ENCODE measurements around the gene KDM1A. TPM values are rescaled to one million over a fixed set of nuclear protein-coding genes. Genes with fewer than 3 reads are reported as not detected.
"Not testable (repeated sequence)": the region's sequence is repeated elsewhere in the genome, so short reads cannot be mapped to it uniquely, and the experiment has no call there.

The KDM1A gene
- total RNA-seq, 2 donors from 2014 or later, result 23.4 to 44.1 TPM

DNA sequence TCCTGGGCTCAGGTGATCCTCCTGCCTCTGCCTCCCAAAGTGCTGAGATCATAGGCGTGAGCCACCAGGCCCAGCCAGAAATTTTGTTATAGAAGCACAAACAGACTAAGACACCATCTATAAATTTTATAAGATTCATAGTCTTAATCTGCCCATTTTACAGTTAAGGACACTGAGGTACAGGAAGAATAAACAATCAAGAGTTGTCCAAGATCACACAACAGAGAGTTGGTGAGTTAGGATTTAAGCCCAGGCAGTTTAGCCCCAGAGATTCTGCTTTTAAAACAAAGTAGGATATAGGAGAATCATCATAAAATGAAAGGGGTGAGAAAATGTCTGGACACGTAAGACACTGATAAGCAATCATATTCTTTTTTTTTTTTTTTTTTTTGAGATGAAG lies 10.4 kb upstream of the KDM1A start:
- no peaks in the 10 kb centered on the region for H3K9me3 ChIP-seq
- no peaks in the 10 kb centered on the region for H3K4me1 ChIP-seq (ENCODE audit: control insufficient read depth in 1 of 2, low read depth in 2 of 2)
- H3K4me3 ChIP-seq, result no peak overlapping the region
- DNase-seq (ENCODE audit: low spot score) (no peak), ATAC-seq (ENCODE audit: insufficient number of reproducible peaks, low FRiP score, low read depth) (no peak)
- H3K27me3 ChIP-seq (replicated peaks; ENCODE audit: insufficient read depth), result no peaks in the 10 kb centered on the region
- no peak overlapping the region for H3K27ac ChIP-seq
- TF ChIP-seq, protein P1, sequence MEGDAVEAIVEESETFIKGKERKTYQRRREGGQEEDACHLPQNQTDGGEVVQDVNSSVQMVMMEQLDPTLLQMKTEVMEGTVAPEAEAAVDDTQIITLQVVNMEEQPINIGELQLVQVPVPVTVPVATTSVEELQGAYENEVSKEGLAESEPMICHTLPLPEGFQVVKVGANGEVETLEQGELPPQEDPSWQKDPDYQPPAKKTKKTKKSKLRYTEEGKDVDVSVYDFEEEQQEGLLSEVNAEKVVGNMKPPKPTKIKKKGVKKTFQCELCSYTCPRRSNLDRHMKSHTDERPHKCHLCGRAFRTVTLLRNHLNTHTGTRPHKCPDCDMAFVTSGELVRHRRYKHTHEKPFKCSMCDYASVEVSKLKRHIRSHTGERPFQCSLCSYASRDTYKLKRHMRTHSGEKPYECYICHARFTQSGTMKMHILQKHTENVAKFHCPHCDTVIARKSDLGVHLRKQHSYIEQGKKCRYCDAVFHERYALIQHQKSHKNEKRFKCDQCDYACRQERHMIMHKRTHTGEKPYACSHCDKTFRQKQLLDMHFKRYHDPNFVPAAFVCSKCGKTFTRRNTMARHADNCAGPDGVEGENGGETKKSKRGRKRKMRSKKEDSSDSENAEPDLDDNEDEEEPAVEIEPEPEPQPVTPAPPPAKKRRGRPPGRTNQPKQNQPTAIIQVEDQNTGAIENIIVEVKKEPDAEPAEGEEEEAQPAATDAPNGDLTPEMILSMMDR (IDR thresholded peaks at IDR 0.05), result no peak
- no peaks in the 10 kb centered on the region for H3K36me3 ChIP-seq

DNA sequence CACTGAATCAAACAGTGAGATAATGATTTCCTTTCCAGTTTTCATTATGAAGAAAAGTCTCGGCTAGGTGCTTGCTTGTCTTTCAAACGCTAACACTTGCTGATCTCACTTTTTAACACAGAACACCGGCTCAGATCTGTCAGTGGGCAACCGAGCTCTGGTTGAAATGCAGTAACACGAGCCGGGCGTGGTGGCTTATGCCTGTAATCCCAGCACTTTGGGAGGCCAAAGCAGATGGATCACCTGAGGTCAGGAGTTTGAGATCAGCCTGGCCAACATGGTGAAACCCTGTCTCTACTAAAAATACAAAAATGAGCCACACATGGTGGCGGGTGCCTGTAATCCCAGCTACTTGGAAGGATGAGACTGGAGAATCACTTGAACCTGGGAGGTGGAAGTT lies 9.2 kb upstream of the KDM1A start:
- H3K27me3 ChIP-seq (replicated peaks; ENCODE audit: insufficient read depth); H3K36me3 ChIP-seq; DNase-seq (ENCODE audit: low spot score); H3K4me3 ChIP-seq; H3K27ac ChIP-seq; ATAC-seq (ENCODE audit: insufficient number of reproducible peaks, low FRiP score, low read depth); H3K4me1 ChIP-seq (ENCODE audit: control insufficient read depth in 1 of 2, low read depth in 2 of 2); H3K9me3 ChIP-seq: not testable (repeated sequence)

DNA sequence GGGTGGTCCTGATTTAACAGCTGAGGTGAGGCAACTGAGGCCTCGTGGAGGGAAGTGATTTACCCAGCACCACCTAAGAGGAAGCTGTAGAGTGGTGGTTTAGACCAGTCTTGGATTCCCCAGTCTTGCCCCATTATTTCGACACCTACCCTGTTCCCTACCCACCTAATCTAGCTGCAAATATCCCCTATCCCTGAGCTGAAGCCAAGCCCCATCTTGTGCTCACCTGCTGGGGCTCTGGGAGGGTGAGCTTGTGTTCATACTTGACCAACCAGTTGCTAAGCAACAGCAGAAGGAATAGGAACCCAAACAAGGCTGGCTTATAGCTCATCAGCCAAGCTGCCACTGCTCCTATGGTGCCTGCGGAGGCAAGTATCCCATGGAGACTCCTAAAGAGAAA lies 5.6 kb upstream of the KDM1A start:
- no peaks in the 10 kb centered on the region for H3K36me3 ChIP-seq
- H3K9me3 ChIP-seq, result no peaks in the 10 kb centered on the region
- no peak overlapping the region for H3K4me3 ChIP-seq
- TF ChIP-seq, protein P1 (IDR thresholded peaks at IDR 0.05), result no peak
- no peak overlapping the region for H3K27ac ChIP-seq
- no peaks in the 10 kb centered on the region for H3K4me1 ChIP-seq (ENCODE audit: control insufficient read depth in 1 of 2, low read depth in 2 of 2)
- no peaks in the 10 kb centered on the region for H3K27me3 ChIP-seq (replicated peaks; ENCODE audit: insufficient read depth)
- ATAC-seq (ENCODE audit: insufficient number of reproducible peaks, low FRiP score, low read depth), result no peak
- DNase-seq (ENCODE audit: low spot score), result no peak

DNA sequence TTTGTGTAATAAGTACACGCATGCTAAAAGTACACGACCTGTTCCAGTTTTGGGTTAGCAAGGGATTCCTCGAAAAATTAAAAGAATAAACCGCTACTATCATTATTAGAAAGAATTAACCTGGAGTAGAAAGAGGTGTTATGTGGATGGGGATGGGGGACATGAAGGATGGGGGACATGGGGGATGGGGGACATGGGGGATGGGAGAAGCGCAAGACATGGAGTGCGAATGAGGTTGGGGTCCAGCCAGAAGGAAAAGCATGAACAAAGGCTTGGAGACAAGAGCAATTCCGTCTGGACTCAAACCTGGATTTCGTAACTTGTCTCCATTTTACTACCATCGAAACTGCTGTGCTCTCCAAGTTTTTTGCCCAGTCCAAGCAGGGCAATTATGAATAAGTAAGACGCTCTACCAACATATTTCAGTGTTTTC lies 591 bp upstream of the KDM1A start:
- DNase-seq (ENCODE audit: low spot score), result no peak
- Histone ChIP-seq H3K36me3 (no peaks in the 10 kb centered on the region), H3K4me3 (peak overlapping the region; percentile 93), H3K9me3 (no peaks in the 10 kb centered on the region), H3K27me3 (replicated peaks; ENCODE audit: insufficient read depth) (no peaks in the 10 kb centered on the region), H3K4me1 (ENCODE audit: control insufficient read depth in 1 of 2, low read depth in 2 of 2) (peaks cover 9 to 12% of the 10 kb centered on the region in 2 donors), H3K27ac (peak overlapping the region in 1 of 2 donors; percentile 71)
- no peak for ATAC-seq (ENCODE audit: insufficient number of reproducible peaks, low FRiP score, low read depth)
- TF ChIP-seq, protein P1 (IDR thresholded peaks at IDR 0.05), result no peak

DNA sequence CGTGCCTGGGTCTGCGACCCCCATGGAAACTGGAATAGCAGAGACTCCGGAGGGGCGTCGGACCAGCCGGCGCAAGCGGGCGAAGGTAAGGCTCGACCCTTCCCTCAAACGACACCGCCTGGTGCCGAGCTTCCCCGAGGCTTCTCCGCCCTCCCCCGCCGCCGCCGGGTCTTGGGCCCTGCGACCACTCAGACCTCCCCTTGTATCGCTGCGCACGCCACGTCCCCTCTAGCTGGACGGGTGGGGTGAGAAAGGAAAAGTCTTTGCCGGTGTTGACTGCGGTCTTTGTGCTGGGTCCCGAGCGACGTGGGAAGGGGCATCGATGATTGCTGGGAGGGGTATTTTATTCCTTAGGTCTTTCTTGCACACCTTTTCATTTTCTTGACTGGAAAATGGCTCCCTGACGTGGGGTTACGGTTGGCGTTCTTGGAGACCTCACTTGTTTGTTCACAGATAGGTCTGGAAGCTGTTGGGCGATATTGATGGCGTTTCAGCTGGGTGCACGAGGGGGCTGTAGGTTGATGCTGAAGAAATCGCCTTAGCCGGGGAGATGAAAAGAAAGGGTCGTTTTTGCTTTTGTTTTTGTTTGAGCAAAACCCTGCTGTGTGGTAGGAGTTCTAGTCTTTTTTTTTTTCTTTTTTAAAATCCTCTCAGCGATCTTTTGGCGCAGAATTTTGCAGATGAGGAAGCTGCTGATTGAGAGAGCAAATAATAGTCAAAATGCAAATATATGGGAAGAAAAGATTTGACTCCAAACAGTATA lies 776 bp downstream of the KDM1A start:
- Histone ChIP-seq H3K27ac (peak overlapping the region; percentile 57 to 71), H3K9me3 (no peaks in the 10 kb centered on the region), H3K4me3 (peak overlapping the region; percentile 93), H3K4me1 (ENCODE audit: control insufficient read depth in 1 of 2, low read depth in 2 of 2) (peaks cover 9 to 12% of the 10 kb centered on the region in 2 donors), H3K36me3 (no peaks in the 10 kb centered on the region), H3K27me3 (replicated peaks; ENCODE audit: insufficient read depth) (no peaks in the 10 kb centered on the region)
- TF ChIP-seq, protein P1 (IDR thresholded peaks at IDR 0.05), result no peak
- no peak for DNase-seq (ENCODE audit: low spot score)
- ATAC-seq (ENCODE audit: insufficient number of reproducible peaks, low FRiP score, low read depth), result no peak

All from thoracic aorta (tissue), 2 donors.